ENCODE measurements around the gene KANK2. TPM values are rescaled to one million over a fixed set of nuclear protein-coding genes. Genes with fewer than 3 reads are reported as not detected.

The KANK2 gene
- total and polyA plus RNA-seq, 2 of the 13 experiments (the other 11 are each of a cell fraction or from before 2014, with no cell fraction given), result 5.7 to 12.9 TPM

DNA sequence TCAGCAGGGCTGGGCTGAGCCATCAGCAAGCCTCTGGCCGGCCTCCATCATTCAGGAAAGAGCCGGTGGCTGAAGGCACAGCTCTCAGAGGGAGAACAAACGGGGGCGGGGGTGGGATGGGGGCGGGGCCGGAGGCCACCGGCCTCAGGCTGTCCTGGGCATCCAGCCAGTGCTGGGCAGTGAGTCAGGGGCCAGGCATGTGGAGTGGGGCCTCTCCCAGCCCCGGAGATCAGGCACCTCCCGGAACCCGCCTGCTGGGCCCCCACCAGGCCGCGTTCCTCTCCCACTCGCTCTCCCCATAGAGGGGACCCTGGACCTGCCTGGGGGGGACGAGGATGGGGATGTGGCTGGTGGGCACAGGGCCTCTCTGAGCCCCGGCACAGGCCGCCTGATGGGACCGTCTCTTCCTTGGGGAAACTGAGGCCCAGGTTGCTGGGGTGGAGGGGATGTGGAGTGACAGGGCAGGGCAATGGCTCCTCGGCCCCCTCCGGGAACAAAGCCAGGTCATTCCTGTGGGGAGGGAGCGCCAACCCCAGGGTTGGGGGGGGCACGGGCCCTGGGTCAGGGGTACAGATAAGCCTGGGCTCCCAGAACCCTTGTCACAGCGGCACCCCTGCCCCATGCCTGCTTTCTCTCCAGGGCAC lies 54.7 kb downstream of the KANK2 start (continued):
- TF ChIP-seq, protein P1, sequence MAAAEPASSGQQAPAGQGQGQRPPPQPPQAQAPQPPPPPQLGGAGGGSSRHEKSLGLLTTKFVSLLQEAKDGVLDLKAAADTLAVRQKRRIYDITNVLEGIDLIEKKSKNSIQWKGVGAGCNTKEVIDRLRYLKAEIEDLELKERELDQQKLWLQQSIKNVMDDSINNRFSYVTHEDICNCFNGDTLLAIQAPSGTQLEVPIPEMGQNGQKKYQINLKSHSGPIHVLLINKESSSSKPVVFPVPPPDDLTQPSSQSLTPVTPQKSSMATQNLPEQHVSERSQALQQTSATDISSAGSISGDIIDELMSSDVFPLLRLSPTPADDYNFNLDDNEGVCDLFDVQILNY (CRISPR knock-in tag; conservative IDR thresholded peaks at IDR 0.05), result no peak
- TF ChIP-seq ZNF253 (CRISPR knock-in tag; IDR thresholded peaks at IDR 0.05; ENCODE audit: borderline replicate concordance) (peak; percentile 39; the same call in 1 of the 2 replicates), RORA (CRISPR knock-in tag; IDR thresholded peaks at IDR 0.05) (no peak), ZNF552 (CRISPR knock-in tag; IDR thresholded peaks at IDR 0.05; ENCODE audit: borderline replicate concordance) (no peak), ZNF160 (CRISPR knock-in tag; IDR thresholded peaks at IDR 0.05) (no peak), ZNF709 (CRISPR knock-in tag; IDR thresholded peaks at IDR 0.05) (0 out of 2 replicates have a peak, but pooled peaks have one; percentile 21), NFIB (CRISPR knock-in tag; IDR thresholded peaks at IDR 0.05; ENCODE audit: borderline replicate concordance) (no peak), IRF2 (CRISPR knock-in tag; IDR thresholded peaks at IDR 0.05) (no peak), HES4 (CRISPR knock-in tag; IDR thresholded peaks at IDR 0.05; ENCODE audit: borderline replicate concordance) (peak; percentile 84; the same call in 1 of the 2 replicates), ETV5 (CRISPR knock-in tag; IDR thresholded peaks at IDR 0.05; ENCODE audit: borderline replicate concordance) (peak; percentile 83; the same call in 1 of the 2 replicates), FOXP1 (IDR thresholded peaks at IDR 0.05) (no peak), FOXP1 (CRISPR knock-in tag; IDR thresholded peaks at IDR 0.05) (peak; percentile 15; the same call in 1 of the 2 replicates), POLR2AphosphoS5 (IDR thresholded peaks at IDR 0.05; ENCODE audit: low read depth, low read length) (peak; percentile 44; the same call in 1 of the 2 replicates), ZMAT3 (CRISPR knock-in tag; conservative IDR thresholded peaks at IDR 0.05) (0 out of 2 replicates have a peak, but pooled peaks have one; percentile 15)
- TF ChIP-seq, protein P2, sequence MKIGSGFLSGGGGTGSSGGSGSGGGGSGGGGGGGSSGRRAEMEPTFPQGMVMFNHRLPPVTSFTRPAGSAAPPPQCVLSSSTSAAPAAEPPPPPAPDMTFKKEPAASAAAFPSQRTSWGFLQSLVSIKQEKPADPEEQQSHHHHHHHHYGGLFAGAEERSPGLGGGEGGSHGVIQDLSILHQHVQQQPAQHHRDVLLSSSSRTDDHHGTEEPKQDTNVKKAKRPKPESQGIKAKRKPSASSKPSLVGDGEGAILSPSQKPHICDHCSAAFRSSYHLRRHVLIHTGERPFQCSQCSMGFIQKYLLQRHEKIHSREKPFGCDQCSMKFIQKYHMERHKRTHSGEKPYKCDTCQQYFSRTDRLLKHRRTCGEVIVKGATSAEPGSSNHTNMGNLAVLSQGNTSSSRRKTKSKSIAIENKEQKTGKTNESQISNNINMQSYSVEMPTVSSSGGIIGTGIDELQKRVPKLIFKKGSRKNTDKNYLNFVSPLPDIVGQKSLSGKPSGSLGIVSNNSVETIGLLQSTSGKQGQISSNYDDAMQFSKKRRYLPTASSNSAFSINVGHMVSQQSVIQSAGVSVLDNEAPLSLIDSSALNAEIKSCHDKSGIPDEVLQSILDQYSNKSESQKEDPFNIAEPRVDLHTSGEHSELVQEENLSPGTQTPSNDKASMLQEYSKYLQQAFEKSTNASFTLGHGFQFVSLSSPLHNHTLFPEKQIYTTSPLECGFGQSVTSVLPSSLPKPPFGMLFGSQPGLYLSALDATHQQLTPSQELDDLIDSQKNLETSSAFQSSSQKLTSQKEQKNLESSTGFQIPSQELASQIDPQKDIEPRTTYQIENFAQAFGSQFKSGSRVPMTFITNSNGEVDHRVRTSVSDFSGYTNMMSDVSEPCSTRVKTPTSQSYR (CRISPR knock-in tag; IDR thresholded peaks at IDR 0.05; ENCODE audit: borderline replicate concordance), result peak; percentile 42; the same call in 1 of the 2 replicates
- TF ChIP-seq, protein P3, sequence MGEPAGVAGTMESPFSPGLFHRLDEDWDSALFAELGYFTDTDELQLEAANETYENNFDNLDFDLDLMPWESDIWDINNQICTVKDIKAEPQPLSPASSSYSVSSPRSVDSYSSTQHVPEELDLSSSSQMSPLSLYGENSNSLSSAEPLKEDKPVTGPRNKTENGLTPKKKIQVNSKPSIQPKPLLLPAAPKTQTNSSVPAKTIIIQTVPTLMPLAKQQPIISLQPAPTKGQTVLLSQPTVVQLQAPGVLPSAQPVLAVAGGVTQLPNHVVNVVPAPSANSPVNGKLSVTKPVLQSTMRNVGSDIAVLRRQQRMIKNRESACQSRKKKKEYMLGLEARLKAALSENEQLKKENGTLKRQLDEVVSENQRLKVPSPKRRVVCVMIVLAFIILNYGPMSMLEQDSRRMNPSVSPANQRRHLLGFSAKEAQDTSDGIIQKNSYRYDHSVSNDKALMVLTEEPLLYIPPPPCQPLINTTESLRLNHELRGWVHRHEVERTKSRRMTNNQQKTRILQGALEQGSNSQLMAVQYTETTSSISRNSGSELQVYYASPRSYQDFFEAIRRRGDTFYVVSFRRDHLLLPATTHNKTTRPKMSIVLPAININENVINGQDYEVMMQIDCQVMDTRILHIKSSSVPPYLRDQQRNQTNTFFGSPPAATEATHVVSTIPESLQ (CRISPR knock-in tag; conservative IDR thresholded peaks at IDR 0.05), result no peak
- TF ChIP-seq, protein P4, sequence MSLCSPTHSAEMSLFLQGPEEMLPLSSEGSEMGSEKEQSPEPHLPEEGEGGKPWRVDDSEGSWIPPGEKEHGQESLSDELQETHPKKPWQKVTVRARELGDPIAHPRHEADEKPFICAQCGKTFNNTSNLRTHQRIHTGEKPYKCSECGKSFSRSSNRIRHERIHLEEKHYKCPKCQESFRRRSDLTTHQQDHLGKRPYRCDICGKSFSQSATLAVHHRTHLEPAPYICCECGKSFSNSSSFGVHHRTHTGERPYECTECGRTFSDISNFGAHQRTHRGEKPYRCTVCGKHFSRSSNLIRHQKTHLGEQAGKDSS (CRISPR knock-in tag; IDR thresholded peaks at IDR 0.05; ENCODE audit: borderline replicate concordance, low read depth), result no peak
- TF ChIP-seq, protein P5, sequence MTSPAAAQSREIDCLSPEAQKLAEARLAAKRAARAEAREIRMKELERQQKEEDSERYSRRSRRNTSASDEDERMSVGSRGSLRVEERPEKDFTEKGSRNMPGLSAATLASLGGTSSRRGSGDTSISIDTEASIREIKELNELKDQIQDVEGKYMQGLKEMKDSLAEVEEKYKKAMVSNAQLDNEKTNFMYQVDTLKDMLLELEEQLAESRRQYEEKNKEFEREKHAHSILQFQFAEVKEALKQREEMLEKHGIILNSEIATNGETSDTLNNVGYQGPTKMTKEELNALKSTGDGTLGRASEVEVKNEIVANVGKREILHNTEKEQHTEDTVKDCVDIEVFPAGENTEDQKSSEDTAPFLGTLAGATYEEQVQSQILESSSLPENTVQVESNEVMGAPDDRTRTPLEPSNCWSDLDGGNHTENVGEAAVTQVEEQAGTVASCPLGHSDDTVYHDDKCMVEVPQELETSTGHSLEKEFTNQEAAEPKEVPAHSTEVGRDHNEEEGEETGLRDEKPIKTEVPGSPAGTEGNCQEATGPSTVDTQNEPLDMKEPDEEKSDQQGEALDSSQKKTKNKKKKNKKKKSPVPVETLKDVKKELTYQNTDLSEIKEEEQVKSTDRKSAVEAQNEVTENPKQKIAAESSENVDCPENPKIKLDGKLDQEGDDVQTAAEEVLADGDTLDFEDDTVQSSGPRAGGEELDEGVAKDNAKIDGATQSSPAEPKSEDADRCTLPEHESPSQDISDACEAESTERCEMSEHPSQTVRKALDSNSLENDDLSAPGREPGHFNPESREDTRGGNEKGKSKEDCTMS (CRISPR knock-in tag; conservative IDR thresholded peaks at IDR 0.05), result no peak
- TF ChIP-seq, protein P6, sequence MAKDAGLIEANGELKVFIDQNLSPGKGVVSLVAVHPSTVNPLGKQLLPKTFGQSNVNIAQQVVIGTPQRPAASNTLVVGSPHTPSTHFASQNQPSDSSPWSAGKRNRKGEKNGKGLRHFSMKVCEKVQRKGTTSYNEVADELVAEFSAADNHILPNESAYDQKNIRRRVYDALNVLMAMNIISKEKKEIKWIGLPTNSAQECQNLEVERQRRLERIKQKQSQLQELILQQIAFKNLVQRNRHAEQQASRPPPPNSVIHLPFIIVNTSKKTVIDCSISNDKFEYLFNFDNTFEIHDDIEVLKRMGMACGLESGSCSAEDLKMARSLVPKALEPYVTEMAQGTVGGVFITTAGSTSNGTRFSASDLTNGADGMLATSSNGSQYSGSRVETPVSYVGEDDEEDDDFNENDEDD (CRISPR knock-in tag; IDR thresholded peaks at IDR 0.05; ENCODE audit: borderline replicate concordance), result no peak

All from HepG2 (cell line).